Lower leg skin (tissue), 4 donors: ENCODE results near the gene SMOC2. TPM values are rescaled to one million over a fixed set of nuclear protein-coding genes. Genes with fewer than 3 reads are reported as not detected.
A peak's percentile ranks its signal among the peaks of the same experiment; 100 is the strongest.
"Not testable (repeated sequence)": the region's sequence is repeated elsewhere in the genome, so short reads cannot be mapped to it uniquely, and the experiment has no call there.

Experiments used
- DNase-seq, 2 donors: peaks; one replicate each; pipeline ENCODE4 v3.0.0-alpha.2; 2019; ENCODE audit warnings: low spot score in 2 of 2
- H3K4me3 ChIP-seq: fragments of 200-600 bp; sonication (generic); 2 replicates; pipeline ENCODE4 v1.5.1; 2017; ENCODE audit warnings: mild to moderate bottlenecking, low read depth; ENCODE audit not compliant: poor library complexity, severe bottlenecking
- POLR2A ChIP-seq, 2 donors: fragments of 450-650 bp; IDR thresholded peaks; one replicate each; pipeline ENCODE4 v1.6.1; 2016 to 2017; ENCODE audit warnings: antibody characterized with exemption in 2 of 2, mild to moderate bottlenecking in 1 of 2, moderate library complexity in 1 of 2
- WGBS, 2 donors: methylation state at CpG; one replicate each; pipeline ENCODE4 v1.1.5; 2018; 5-methylcytosine and 5-hydroxymethylcytosine counted together
- intact Hi-C: fragments of 100-400 bp; cut with DNase I; formaldehyde crosslinking; loops from one replicate; pipeline ENCODE4 v1.15.0; 2023; ENCODE audit warnings: low total_unique reads
- total RNA-seq, 4 donors: library from RNA; depleted of rRNA; stranded (reverse); fragments of >200 nt; gene quantifications; one replicate each; pipeline ENCODE4 v1.1.0, GENCODE V29; 2016
- TF ChIP-seq, protein P1 (sequence below), 3 donors: fragments of 450-650 bp; IDR thresholded peaks; one replicate each; pipeline ENCODE4 v1.5.1; 2016; ENCODE audit warnings: antibody characterized with exemption in 3 of 3, mild to moderate bottlenecking in 3 of 3, moderate library complexity in 2 of 3

Gene SMOC2
- total RNA-seq, 4 donors from 2014 or later, result 12.5 to 26.1 (median 13.0) TPM

DNA sequence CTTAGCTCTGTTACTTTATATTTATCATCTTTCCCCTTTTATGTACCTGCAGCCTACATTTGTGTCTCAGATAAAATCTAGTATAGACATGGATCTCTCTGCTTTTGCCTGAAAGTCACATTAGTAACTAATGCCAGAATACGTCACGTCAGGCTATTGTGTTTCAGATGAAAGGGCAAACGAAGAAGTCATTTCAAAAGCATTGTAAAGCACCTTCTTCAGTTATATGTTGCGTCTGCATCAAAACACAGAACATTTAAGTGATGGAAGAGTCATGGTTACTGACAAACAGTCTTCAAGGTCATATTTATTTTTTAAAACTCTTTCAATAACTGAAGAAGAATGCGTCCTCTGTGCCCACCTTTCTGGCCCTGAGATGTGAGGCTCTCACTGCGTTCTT is 119.1 kb downstream of the SMOC2 start:
- WGBS, 2 donors, result 58 to 59% methylated on average over 6 of the region's 6 CpGs
- no peak overlapping the region for H3K4me3 ChIP-seq
- TF ChIP-seq POLR2A (IDR thresholded peaks at IDR 0.05), result no peak
- TF ChIP-seq, protein P1, sequence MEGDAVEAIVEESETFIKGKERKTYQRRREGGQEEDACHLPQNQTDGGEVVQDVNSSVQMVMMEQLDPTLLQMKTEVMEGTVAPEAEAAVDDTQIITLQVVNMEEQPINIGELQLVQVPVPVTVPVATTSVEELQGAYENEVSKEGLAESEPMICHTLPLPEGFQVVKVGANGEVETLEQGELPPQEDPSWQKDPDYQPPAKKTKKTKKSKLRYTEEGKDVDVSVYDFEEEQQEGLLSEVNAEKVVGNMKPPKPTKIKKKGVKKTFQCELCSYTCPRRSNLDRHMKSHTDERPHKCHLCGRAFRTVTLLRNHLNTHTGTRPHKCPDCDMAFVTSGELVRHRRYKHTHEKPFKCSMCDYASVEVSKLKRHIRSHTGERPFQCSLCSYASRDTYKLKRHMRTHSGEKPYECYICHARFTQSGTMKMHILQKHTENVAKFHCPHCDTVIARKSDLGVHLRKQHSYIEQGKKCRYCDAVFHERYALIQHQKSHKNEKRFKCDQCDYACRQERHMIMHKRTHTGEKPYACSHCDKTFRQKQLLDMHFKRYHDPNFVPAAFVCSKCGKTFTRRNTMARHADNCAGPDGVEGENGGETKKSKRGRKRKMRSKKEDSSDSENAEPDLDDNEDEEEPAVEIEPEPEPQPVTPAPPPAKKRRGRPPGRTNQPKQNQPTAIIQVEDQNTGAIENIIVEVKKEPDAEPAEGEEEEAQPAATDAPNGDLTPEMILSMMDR (IDR thresholded peaks at IDR 0.05), result no peak
- intact Hi-C loops, result no loop called here
- DNase-seq, result peak in 1 of 2 donors; percentile 3

DNA sequence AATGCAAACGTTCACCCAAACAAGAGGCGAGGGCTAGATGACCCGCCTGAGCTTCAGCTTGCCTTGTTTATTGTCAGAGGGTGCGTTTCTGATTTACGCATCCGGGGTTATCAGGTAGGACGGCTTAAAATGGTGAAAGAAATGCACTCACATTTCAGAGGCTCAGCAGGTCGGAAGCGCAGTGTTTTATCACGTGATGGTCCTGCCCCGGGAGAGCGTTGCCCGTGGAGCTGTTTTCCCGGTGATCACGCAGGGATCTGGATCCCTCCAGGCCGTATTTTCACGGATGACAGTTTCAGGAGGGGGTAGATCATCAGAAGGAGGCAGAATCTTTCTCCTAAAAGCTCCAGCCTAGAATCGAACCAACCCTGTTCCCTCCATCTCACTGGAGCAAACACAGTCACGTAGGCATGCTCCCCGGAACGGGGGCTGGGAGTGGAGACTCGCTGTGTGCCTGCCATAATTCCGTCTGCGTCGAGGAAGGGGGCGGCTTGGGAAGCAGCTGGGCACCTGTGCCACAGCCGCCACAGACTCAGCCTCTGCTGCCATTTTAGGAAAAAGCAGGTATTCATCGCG is 121.7 kb downstream of the SMOC2 start:
- WGBS, 2 donors, result 90 to 92% methylated on average over 29 of the region's 29 CpGs
- no peak overlapping the region for H3K4me3 ChIP-seq
- TF ChIP-seq, protein P1 (IDR thresholded peaks at IDR 0.05), result no peak
- TF ChIP-seq POLR2A (IDR thresholded peaks at IDR 0.05), result no peak
- intact Hi-C loops, result no loop called here
- peak in 1 of 2 donors; percentile 56 for DNase-seq

DNA sequence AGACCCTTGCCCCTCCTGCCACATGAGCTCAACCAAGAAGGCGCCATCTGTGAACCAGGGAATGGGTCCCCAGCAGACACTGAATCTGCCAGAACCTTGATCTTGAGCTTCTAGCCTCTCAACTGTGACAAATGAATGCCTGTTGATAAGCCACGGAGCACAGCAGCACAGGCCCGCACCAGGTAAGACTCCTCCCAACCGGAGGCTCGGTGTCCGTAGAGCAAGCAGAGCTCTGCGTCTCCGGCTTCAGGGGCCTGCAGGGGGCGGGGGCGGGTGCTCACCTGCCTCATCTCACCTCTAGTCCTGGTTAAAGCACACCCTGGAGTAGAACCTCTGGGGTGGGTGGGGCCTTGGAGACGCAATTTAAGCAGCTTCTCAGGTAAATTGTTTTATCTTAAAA is 122.7 kb downstream of the SMOC2 start:
- DNase-seq, result peak in 1 of 2 donors; percentile 70
- TF ChIP-seq, protein P1 (IDR thresholded peaks at IDR 0.05), result no peak
- no peak for TF ChIP-seq POLR2A (IDR thresholded peaks at IDR 0.05)
- intact Hi-C loops, result no loop called here
- no peak overlapping the region for H3K4me3 ChIP-seq
- 87 to 91% methylated on average over 10 to 11 of the region's 11 CpGs for WGBS, 2 donors

DNA sequence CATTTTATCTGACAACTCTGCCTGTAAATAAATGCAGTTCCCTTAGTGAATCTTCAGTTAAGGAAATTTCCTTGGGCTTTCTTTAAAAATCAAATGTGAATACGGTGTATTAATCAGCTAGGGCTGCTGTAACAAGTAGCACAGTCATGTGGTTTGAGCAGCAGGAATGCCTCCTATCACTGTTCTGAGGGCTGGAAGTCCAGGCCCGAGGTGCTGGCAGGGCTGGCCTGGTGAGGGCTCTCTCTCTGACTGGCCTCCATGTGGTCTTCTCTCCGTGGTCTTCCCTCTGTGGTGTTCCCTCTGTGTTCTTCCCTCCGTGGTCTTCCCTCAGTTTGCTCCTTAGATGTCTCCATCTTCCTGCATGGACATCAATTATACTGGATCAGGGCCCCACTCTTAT is 124.1 kb downstream of the SMOC2 start:
- intact Hi-C loops, result no loop called here
- 92 to 94% methylated on average over 4 of the region's 4 CpGs for WGBS, 2 donors
- DNase-seq, result peak in 1 of 2 donors; percentile 29
- no peak for TF ChIP-seq POLR2A (IDR thresholded peaks at IDR 0.05)
- TF ChIP-seq, protein P1 (IDR thresholded peaks at IDR 0.05), result no peak
- no peak overlapping the region for H3K4me3 ChIP-seq

DNA sequence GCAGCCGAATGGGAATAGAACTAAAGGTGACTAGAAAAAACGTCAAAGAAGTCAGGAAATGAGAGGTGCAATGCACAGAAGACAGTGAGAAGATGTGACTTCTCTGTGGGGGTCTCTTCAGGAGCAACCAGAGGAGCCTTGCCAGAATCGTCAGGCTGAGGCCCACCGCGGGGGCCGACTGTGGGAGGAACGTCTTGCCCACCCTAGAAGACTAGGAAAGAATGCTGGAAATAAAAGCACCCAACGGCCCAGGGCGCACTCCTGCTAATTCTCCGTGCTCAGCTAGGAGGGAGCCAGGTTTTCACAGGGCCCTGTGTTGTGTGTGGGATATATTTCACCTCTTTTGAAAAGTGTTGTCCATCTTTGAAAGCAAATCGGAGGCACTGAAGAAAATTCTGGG is 129.2 kb downstream of the SMOC2 start:
- DNase-seq, result no peak
- no peak for TF ChIP-seq POLR2A (IDR thresholded peaks at IDR 0.05)
- TF ChIP-seq, protein P1 (IDR thresholded peaks at IDR 0.05), result no peak
- no peak overlapping the region for H3K4me3 ChIP-seq
- WGBS, 2 donors, result 81 to 87% methylated on average over 11 of the region's 11 CpGs
- intact Hi-C loops, result no loop called here

DNA sequence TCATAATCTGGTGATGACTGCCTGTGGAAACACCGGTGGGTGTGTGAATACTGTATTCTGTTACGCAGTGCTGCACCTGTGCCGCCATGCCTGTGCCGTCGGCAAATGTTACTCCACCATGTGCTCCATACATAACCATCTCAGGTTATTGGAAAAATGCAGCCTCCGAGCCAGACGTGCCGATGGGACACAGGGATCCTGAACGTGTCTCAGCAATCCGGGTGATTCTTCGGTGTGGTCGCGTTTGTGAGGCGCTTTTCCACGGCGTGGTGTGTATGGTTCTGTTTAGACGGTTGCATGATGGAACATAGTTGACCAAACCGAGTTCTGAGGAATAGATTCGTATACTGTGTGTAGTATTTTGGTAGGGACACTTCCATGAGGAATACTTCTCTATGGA is 130.3 kb downstream of the SMOC2 start:
- DNase-seq, result no peak
- H3K4me3 ChIP-seq, result no peak overlapping the region
- intact Hi-C loops, result no loop called here
- no peak for TF ChIP-seq POLR2A (IDR thresholded peaks at IDR 0.05)
- 94 to 95% methylated on average over 19 of the region's 19 CpGs for WGBS, 2 donors

DNA sequence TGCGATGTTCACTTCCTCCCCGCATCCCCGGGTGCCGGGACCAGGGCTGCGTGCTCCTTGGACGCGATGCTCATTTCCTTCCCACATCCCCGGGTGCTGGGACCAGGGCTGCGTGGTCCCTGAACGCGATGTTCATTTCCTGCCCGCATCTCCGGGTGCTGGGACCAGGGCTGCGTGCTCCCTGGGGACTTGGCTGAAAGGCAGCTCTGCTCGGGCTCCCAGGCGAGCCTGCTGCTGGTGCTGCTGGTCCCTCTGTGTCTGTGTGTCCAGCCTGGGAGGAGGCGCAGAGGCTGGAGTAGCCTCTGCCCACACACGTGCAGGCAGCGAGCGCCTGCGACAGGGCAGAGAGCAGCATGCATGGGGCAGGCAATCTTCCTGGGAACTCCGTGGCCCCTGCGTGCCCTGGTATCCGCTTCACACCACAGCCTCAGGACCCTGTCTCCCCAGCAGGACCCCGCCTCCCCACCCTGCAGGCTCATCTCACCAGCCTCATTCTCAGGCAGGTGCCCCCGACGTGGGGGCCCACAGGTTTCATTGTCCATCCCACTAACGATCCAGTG is 132.4 kb downstream of the SMOC2 start:
- intact Hi-C loops, H3K4me3 ChIP-seq, DNase-seq: not testable (repeated sequence)
- WGBS, 2 donors, result 85 to 90% methylated on average over 24 to 25 of the region's 28 CpGs
